ENCODE results near the gene FOXF1.

GRCh38 chr16:86515413-86515776 is 5.1 kb downstream of the FOXF1 start:
- TF ChIP-seq CTCF (IDR thresholded peaks at IDR 0.05) (no peak), POLR2A (IDR thresholded peaks at IDR 0.05) (no peak), POLR2AphosphoS5 (IDR thresholded peaks at IDR 0.05) (peak; percentile 1 to 31 (median 10)), EP300 (IDR thresholded peaks at IDR 0.05) (no peak)
